Endodermal cell (in vitro differentiated cells): ENCODE measurements around the gene SNX20. TPM values are rescaled to one million over a fixed set of nuclear protein-coding genes. Genes with fewer than 3 reads are reported as not detected.

Experiments
- DNase-seq: peaks from one replicate; pipeline ENCODE4 v3.0.0-alpha.2; 2017
- H3K27ac ChIP-seq: 2 replicates; pipeline ENCODE4 v1.5.1; 2013; ENCODE audit warnings: mild to moderate bottlenecking, low read depth, low read length, moderate library complexity
- H3K27me3 ChIP-seq: 2 replicates; pipeline ENCODE4 v1.6.1; 2013; ENCODE audit warnings: mild to moderate bottlenecking, low read length, moderate library complexity; ENCODE audit not compliant: insufficient read depth, control insufficient read depth, poor library complexity, severe bottlenecking
- H3K36me3 ChIP-seq: 2 replicates; pipeline ENCODE4 v1.7.0; 2013; ENCODE audit warnings: mild to moderate bottlenecking, low read length, moderate library complexity; ENCODE audit not compliant: control insufficient read depth, insufficient read depth
- H3K4me1 ChIP-seq: one replicate; pipeline ENCODE4 v1.7.0; 2013; ENCODE audit warnings: low read length; ENCODE audit not compliant: control insufficient read depth, insufficient read depth
- H3K4me3 ChIP-seq: 2 replicates; pipeline ENCODE4 v1.5.1; 2013; ENCODE audit warnings: mild to moderate bottlenecking, low read length, moderate library complexity
- H3K9ac ChIP-seq: 2 replicates; pipeline ENCODE4 v1.6.1; 2013; ENCODE audit warnings: mild to moderate bottlenecking, low read length, moderate library complexity; ENCODE audit not compliant: poor library complexity, severe bottlenecking; ENCODE audit errors: extremely low read depth
- H3K9me3 ChIP-seq: 2 replicates; pipeline ENCODE4 v1.6.1; 2013; ENCODE audit warnings: mild to moderate bottlenecking, low read length, moderate library complexity; ENCODE audit not compliant: control insufficient read depth
- H3K27ac Mint-ChIP-seq: 2 replicates; pipeline ENCODE4 v1.8.0; 2020; ENCODE audit warnings: mixed read lengths
- H3K27me3 Mint-ChIP-seq: 2 replicates; pipeline ENCODE4 v1.8.0; 2021; ENCODE audit warnings: mild to moderate bottlenecking, mixed read lengths; ENCODE audit not compliant: insufficient read depth
- H3K36me3 Mint-ChIP-seq: 2 replicates; pipeline ENCODE4 v1.8.0; 2020; ENCODE audit warnings: low read depth, mixed read lengths
- H3K4me1 Mint-ChIP-seq: 2 replicates; pipeline ENCODE4 v1.8.0; 2020; ENCODE audit warnings: mixed read lengths
- H3K4me3 Mint-ChIP-seq: 2 replicates; pipeline ENCODE4 v1.8.0; 2020; ENCODE audit warnings: mild to moderate bottlenecking, moderate library complexity, mixed read lengths
- H3K9me3 Mint-ChIP-seq: 2 replicates; pipeline ENCODE4 v1.8.0; 2020; ENCODE audit warnings: mild to moderate bottlenecking, mixed read lengths
- WGBS, 2 experiments: methylation state at CpG; one replicate each; pipeline versions ENCODE4 v1.1.5 to v1.1.7; 2013; ENCODE audit warnings: missing lambda C conversion rate in 2 of 2, mixed read lengths in 1 of 2; ENCODE audit not compliant: insufficient coverage in 1 of 2, insufficient read length in 1 of 2; 5-methylcytosine and 5-hydroxymethylcytosine counted together
- total RNA-seq, 2 donors: library from RNA; stranded (reverse); fragmentation: NEBNext Ultra II Directional in 1 of 2; extraction: Animal tissue kit (Norgen Biotek cat#: 25700) in 1 of 2; gene quantifications; 2 replicates in 1 of 2; 3 replicates in 1 of 2; pipeline ENCODE4 v1.2.1, GENCODE V29; 2021
- TF ChIP-seq, protein P1 (sequence below): fragments of 200-600 bp; sonication (generic); conservative IDR thresholded peaks from 2 replicates; pipeline ENCODE4 v1.5.0; 2021; ENCODE audit warnings: antibody characterized with exemption, mild to moderate bottlenecking

SNX20 gene
- total RNA-seq, 2 donors from 2014 or later: not detected

DNA sequence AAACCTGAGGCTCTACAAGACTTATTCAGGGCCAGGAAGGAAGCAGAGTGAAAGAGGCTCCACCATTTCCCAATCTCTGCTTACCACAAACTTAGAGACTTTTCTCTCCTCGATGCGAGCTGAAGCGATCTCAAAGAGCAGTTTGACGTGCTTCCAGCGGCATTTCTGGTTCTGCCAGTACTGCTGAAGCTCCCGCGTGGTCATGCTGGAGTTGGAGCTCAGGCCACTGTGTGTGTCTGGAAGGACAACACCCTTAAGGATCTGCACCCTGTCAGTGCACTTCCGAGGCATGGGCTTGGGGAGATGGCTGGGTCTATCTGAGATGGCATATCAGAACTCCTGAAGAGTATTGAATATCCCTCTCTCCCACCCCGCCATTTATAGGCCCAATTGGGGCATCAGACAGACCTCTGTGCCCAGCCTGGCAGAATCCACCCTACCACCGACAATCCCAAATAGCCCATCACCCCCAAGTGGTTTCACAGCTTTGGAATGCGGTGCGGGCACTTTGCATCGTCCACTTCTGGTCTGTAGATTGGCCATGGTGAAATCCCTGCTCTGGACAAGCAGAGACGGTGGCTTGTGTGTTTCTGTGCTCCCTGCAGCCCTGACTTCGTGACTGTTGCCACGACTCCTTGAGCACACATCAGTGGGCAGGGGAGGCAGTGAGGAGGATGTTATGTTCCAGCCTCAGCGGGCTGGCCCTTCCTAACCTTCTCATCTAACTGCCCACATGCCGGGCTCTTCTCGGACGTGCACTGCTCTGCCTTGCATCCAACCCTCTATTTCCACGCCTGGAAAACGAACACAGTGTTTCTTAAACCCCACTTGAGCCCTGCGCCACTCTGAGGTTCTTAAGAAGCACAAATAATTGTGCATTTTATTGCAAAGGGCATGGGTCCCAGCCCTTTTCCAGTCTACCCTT is 5.2 kb downstream of the SNX20 start:
- 91 to 92% methylated on average over 14 to 23 of the region's 23 CpGs for WGBS, 2 experiments
- Histone ChIP-seq H3K4me1 (no peaks in the 10 kb centered on the region), H3K36me3 (no peaks in the 10 kb centered on the region), H3K27me3 (no peaks in the 10 kb centered on the region), H3K27ac (no peak overlapping the region), H3K9me3 (peaks cover 21% of the 10 kb centered on the region), H3K4me3 (no peak overlapping the region), H3K9ac (no peak overlapping the region)
- no peaks in the 10 kb centered on the region for H3K4me1 Mint-ChIP-seq
- H3K9me3 Mint-ChIP-seq: peaks cover 26% of the 10 kb centered on the region
- DNase-seq: no peak
- peaks cover 19% of the 10 kb centered on the region for H3K27me3 Mint-ChIP-seq
- TF ChIP-seq, protein P1, sequence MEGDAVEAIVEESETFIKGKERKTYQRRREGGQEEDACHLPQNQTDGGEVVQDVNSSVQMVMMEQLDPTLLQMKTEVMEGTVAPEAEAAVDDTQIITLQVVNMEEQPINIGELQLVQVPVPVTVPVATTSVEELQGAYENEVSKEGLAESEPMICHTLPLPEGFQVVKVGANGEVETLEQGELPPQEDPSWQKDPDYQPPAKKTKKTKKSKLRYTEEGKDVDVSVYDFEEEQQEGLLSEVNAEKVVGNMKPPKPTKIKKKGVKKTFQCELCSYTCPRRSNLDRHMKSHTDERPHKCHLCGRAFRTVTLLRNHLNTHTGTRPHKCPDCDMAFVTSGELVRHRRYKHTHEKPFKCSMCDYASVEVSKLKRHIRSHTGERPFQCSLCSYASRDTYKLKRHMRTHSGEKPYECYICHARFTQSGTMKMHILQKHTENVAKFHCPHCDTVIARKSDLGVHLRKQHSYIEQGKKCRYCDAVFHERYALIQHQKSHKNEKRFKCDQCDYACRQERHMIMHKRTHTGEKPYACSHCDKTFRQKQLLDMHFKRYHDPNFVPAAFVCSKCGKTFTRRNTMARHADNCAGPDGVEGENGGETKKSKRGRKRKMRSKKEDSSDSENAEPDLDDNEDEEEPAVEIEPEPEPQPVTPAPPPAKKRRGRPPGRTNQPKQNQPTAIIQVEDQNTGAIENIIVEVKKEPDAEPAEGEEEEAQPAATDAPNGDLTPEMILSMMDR: no peak
- no peak overlapping the region for H3K4me3 Mint-ChIP-seq
- H3K36me3 Mint-ChIP-seq: peaks cover 3% of the 10 kb centered on the region
- H3K27ac Mint-ChIP-seq: no peak overlapping the region

DNA sequence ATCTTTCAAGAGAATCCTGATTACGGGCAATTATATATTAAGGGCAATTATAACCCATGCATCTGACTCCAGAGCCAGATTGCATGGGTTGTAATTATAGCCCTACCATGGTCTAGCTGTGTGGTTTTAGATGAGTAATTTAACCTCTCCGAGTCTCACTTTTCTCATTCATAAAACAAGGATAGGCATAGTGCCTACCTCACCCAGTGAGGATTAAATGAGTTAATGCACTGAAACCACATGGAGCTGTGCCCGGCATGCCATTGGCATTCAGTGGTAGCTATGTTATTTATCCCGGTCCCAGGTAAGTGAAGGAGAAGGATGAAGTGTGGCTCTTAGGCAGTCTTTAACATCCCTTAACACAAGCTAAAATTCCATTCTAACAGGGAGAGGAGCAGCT is 6.3 kb downstream of the SNX20 start:
- Histone ChIP-seq H3K27me3 (no peaks in the 10 kb centered on the region), H3K36me3 (no peaks in the 10 kb centered on the region), H3K9me3 (peaks cover 21% of the 10 kb centered on the region), H3K4me1 (no peaks in the 10 kb centered on the region), H3K4me3 (no peak overlapping the region), H3K9ac (no peak overlapping the region), H3K27ac (no peak overlapping the region)
- Mint-ChIP-seq H3K4me1 (no peaks in the 10 kb centered on the region), H3K4me3 (no peak overlapping the region), H3K36me3 (peaks cover 3% of the 10 kb centered on the region), H3K27me3 (peaks cover 19% of the 10 kb centered on the region), H3K27ac (no peak overlapping the region), H3K9me3 (peaks cover 26% of the 10 kb centered on the region)
- TF ChIP-seq, protein P1: no peak
- 60 to 83% methylated on average over 1 to 4 of the region's 4 CpGs for WGBS, 2 experiments
- no peak for DNase-seq

DNA sequence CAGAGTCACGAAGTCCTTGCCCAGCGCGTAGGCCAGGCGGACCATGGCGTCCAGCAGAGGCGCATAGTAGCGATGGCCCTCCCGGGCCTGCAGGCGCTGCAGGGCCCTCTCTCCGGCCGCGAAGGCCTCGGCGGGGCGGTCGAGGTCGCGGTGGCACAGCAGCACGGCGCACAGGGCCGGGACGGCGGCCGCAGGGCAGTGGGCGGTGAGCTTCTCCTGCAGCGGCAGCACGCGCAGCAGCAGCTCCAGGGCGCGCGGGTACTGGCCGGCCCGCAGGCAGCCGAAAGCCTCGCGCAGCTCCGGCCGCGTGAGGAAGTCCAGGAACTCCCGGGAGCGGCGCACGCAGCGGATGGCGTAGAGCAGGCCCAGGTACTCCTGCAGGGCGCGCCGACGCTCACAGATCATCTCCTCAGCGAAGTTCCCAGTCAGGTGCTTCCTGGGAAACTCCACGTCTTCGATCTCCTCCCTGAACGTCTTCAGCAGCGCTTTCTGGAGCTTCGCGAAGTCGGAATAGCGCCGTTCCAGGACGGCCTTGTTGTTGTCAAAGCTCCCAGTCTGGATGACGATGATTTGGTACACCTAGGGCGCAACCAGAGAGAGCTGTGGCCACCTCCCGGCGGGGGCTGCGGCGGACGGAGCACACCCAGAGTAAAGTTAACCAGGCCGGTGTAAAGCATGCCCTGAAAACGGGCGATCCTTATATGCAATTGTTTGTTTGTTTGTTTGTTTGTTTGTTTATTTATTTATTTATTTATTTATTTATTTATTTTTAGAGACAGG is 7.4 kb downstream of the SNX20 start:
- H3K9ac ChIP-seq: no peak overlapping the region
- 97% methylated on average over 62 to 67 of the region's 70 CpGs for WGBS, 2 experiments
- no peak for DNase-seq
- H3K27me3 Mint-ChIP-seq: peaks cover 19% of the 10 kb centered on the region
- H3K4me1 ChIP-seq: no peaks in the 10 kb centered on the region
- no peak overlapping the region for H3K4me3 Mint-ChIP-seq
- H3K9me3 ChIP-seq: peaks cover 21% of the 10 kb centered on the region
- H3K27ac ChIP-seq: no peak overlapping the region
- H3K27me3 ChIP-seq: no peaks in the 10 kb centered on the region
- peaks cover 26% of the 10 kb centered on the region for H3K9me3 Mint-ChIP-seq
- no peak overlapping the region for H3K27ac Mint-ChIP-seq
- H3K36me3 Mint-ChIP-seq: peaks cover 3% of the 10 kb centered on the region
- TF ChIP-seq, protein P1: no peak
- no peaks in the 10 kb centered on the region for H3K36me3 ChIP-seq
- no peak overlapping the region for H3K4me3 ChIP-seq
- no peaks in the 10 kb centered on the region for H3K4me1 Mint-ChIP-seq
